Memory B cell (primary cell): ENCODE results near the gene WDTC1.
"Not testable (repeated sequence)": the region's sequence is repeated elsewhere in the genome, so short reads cannot be mapped to it uniquely, and the experiment has no call there.

ENCODE experiments used
- ATAC-seq: fragments of 150-1000 bp; cut with Tn5 transposase; 2 replicates; pipeline ENCODE4 v1.10.0; 2021; ENCODE audit warnings: low read depth, mild to moderate bottlenecking, moderate library complexity
- DNase-seq, 2 donors: peaks; one replicate each; pipeline ENCODE4 v3.0.0; 2022; ENCODE audit warnings: low spot score in 2 of 2
- H3K27ac Mint-ChIP-seq: one replicate; pipeline ENCODE4 v1.8.0; 2022; ENCODE audit warnings: mild to moderate bottlenecking, moderate library complexity, mixed read lengths
- H3K27me3 Mint-ChIP-seq: one replicate; pipeline ENCODE4 v1.8.0; 2022; ENCODE audit warnings: mixed read lengths
- H3K36me3 Mint-ChIP-seq: one replicate; pipeline ENCODE4 v1.8.0; 2022; ENCODE audit warnings: mild to moderate bottlenecking, mixed read lengths
- H3K4me1 Mint-ChIP-seq: one replicate; pipeline ENCODE4 v1.8.0; 2022; ENCODE audit warnings: mixed read lengths
- H3K4me3 Mint-ChIP-seq: one replicate; pipeline ENCODE4 v1.8.0; 2022; ENCODE audit warnings: mild to moderate bottlenecking, moderate library complexity, mixed read lengths
- H3K9me3 Mint-ChIP-seq: one replicate; pipeline ENCODE4 v1.8.0; 2022; ENCODE audit warnings: mixed read lengths

WDTC1 gene

DNA sequence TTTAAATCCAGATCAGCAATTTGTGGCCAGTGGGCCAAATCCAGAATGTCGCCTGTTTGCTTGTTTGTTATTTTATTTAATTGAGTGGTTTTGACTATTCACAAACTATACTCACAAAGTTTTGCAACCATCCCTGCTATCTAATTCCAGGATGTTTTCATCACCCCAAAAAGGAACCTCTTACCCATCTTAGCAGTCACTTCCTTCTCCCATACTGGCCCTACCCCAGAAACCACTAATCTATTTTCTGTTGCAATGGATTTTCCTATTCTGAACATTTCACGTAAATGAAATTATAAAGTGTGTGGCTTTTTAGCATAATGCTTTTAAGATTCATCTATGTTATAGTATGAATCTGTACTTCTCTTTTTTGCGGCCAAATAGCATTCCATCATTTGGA, 41.3 kb downstream of the WDTC1 start:
- no peaks in the 10 kb centered on the region for H3K27me3 Mint-ChIP-seq
- ATAC-seq (no peak), DNase-seq (no peak)
- no peak overlapping the region for H3K27ac Mint-ChIP-seq
- H3K9me3 Mint-ChIP-seq = peaks cover 3% of the 10 kb centered on the region
- H3K4me3 Mint-ChIP-seq = no peak overlapping the region
- H3K36me3 Mint-ChIP-seq = peaks cover 25% of the 10 kb centered on the region
- peaks cover 5% of the 10 kb centered on the region for H3K4me1 Mint-ChIP-seq

- peak; percentile 97 for ATAC-seq
- peak overlapping the region; percentile 5 for H3K27ac Mint-ChIP-seq
These were observed 50.2 kb downstream of the WDTC1 start for GRCh38 chr1:27284425-27285273.

DNA sequence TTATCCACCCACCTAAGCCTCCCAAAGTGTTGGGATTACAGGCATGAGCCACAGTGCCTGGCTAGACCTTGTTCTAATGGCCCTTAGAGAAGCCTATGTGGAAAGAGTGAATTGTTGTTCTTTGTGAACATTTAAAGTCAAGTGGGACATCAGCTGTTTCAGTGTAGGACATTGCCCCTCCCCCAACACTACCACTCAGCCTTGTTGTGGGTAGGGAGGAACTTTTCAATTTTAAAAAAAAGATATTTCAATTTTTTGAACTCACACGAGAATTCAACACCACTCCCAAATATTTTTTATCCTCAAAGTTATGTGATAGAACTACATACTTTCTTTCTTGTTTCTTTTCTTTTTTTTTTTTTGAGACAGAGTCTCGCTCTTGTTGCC, 50.8 kb downstream of the WDTC1 start:
- no peaks in the 10 kb centered on the region for H3K27me3 Mint-ChIP-seq
- no peak for ATAC-seq
- H3K4me1 Mint-ChIP-seq = peaks cover 9% of the 10 kb centered on the region

More at GRCh38 chr1:27284425-27285273, 50.2 kb downstream of the WDTC1 start:
- DNase-seq = peak; percentile 86 to 88
- H3K9me3 Mint-ChIP-seq = no peaks in the 10 kb centered on the region
- H3K36me3 Mint-ChIP-seq = peaks cover 13% of the 10 kb centered on the region
- H3K4me3 Mint-ChIP-seq = no peak overlapping the region
- H3K4me1 Mint-ChIP-seq = peaks cover 9% of the 10 kb centered on the region
- no peaks in the 10 kb centered on the region for H3K27me3 Mint-ChIP-seq

GRCh38 chr1:27285821-27286220, 51.4 kb downstream of the WDTC1 start:
- not testable (repeated sequence) for H3K4me3 Mint-ChIP-seq, H3K27ac Mint-ChIP-seq, H3K9me3 Mint-ChIP-seq, H3K27me3 Mint-ChIP-seq, DNase-seq, ATAC-seq
- H3K36me3 Mint-ChIP-seq = peaks cover 19% of the 10 kb centered on the region
- peaks cover 10% of the 10 kb centered on the region for H3K4me1 Mint-ChIP-seq

More for the DNA sequence above, 50.8 kb downstream of the WDTC1 start:
- Mint-ChIP-seq H3K27ac (no peak overlapping the region), H3K4me3 (no peak overlapping the region), H3K36me3 (peaks cover 13% of the 10 kb centered on the region), H3K9me3 (no peaks in the 10 kb centered on the region)
- DNase-seq = no peak

GRCh38 chr1:27289125-27289524, 54.7 kb downstream of the WDTC1 start:
- not testable (repeated sequence) for H3K9me3 Mint-ChIP-seq, H3K27me3 Mint-ChIP-seq, H3K4me3 Mint-ChIP-seq, H3K4me1 Mint-ChIP-seq, H3K27ac Mint-ChIP-seq, ATAC-seq, DNase-seq
- peaks cover 25% of the 10 kb centered on the region for H3K36me3 Mint-ChIP-seq

DNA sequence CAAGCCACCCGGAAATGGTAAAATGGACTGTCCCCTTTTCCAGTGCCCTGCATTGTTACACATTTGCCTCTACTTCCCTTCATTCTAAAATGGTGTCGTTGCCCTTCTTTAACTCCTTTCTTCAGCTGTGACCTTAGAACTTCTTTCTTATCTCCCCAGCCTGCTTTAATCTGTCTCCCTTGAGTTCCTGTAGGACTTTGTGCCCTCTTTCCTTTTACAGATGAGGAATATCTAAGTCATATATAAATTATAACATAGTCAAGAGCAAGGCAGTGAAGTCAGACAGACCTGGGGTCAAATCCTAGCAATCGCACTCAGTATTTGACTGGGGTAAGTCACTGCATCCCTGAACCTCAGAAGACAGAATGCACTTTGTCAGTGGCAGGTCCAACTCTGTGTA, 56.1 kb downstream of the WDTC1 start:
- ATAC-seq = no peak
- Mint-ChIP-seq H3K36me3 (peaks cover 29% of the 10 kb centered on the region), H3K4me3 (no peak overlapping the region), H3K27ac (peak overlapping the region; percentile 61), H3K27me3 (no peaks in the 10 kb centered on the region), H3K4me1 (peaks cover 2% of the 10 kb centered on the region), H3K9me3 (no peaks in the 10 kb centered on the region)
- DNase-seq = no peak

GRCh38 chr1:27292106-27292505, 57.7 kb downstream of the WDTC1 start:
- H3K4me1 Mint-ChIP-seq = peaks cover 2% of the 10 kb centered on the region
- ATAC-seq (no peak), DNase-seq (no peak)
- no peak overlapping the region for H3K4me3 Mint-ChIP-seq
- no peak overlapping the region for H3K27ac Mint-ChIP-seq
- H3K9me3 Mint-ChIP-seq = no peaks in the 10 kb centered on the region
- H3K36me3 Mint-ChIP-seq = peaks cover 31% of the 10 kb centered on the region
- no peaks in the 10 kb centered on the region for H3K27me3 Mint-ChIP-seq

GRCh38 chr1:27293915-27294314, 59.5 kb downstream of the WDTC1 start:
- Mint-ChIP-seq H3K9me3 (no peaks in the 10 kb centered on the region), H3K27me3 (no peaks in the 10 kb centered on the region), H3K4me1 (peaks cover 2% of the 10 kb centered on the region), H3K27ac (no peak overlapping the region), H3K4me3 (no peak overlapping the region), H3K36me3 (peaks cover 30% of the 10 kb centered on the region)
- DNase-seq (no peak), ATAC-seq (no peak)

- peak; percentile 54 to 73 for DNase-seq
- H3K27ac Mint-ChIP-seq = no peak overlapping the region
- peaks cover 3% of the 10 kb centered on the region for H3K4me1 Mint-ChIP-seq
- H3K4me3 Mint-ChIP-seq = no peak overlapping the region
- peaks cover 30% of the 10 kb centered on the region for H3K36me3 Mint-ChIP-seq
- no peaks in the 10 kb centered on the region for H3K27me3 Mint-ChIP-seq
- H3K9me3 Mint-ChIP-seq = no peaks in the 10 kb centered on the region
- peak; percentile 69 for ATAC-seq
These were observed 62.4 kb downstream of the WDTC1 start for GRCh38 chr1:27296773-27297291.

- no peaks in the 10 kb centered on the region for H3K9me3 Mint-ChIP-seq
- DNase-seq = no peak
- H3K4me1 Mint-ChIP-seq = peaks cover 3% of the 10 kb centered on the region
- H3K27me3 Mint-ChIP-seq = no peaks in the 10 kb centered on the region
- no peak for ATAC-seq
- no peak overlapping the region for H3K27ac Mint-ChIP-seq
- H3K4me3 Mint-ChIP-seq = no peak overlapping the region
- peaks cover 28% of the 10 kb centered on the region for H3K36me3 Mint-ChIP-seq
These were observed 63.5 kb downstream of the WDTC1 start for GRCh38 chr1:27297903-27298302.

DNA sequence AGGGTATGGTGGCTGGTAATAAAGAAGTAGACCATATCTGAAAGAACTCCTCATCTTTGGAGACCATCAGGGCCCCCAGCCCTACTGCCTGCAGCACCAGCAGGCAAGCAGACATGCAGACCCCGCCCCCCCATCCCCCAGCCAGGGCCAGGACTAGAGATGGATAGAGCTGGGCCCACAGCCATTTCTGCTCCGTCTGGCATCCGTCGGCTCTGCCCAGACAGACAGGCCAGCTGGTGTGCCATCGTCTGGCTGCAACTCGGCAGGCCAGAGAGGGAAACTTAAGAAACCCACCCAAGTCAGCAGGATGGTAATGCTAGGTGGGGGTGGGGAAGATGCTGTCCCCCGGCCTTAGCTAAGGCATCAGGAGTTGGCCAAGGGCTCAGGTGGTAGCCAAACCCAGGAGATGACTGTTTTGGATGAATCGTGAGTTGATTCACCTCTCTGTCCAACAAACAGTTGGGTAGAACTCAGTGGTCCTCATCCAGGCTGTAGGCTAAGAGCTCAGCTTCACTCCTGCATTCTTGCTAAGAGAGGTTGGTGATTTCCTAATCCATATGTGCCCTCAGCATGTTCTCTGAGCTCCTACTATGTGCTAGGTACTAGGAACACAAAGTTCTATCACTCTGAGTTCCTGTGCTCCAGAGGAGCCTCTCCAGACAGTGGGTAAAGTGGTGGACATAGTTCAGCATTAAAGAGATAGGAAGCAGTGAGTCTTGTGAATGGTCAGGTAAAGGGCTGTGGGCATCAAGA, 64.4 kb downstream of the WDTC1 start:
- Mint-ChIP-seq H3K27ac (no peak overlapping the region), H3K4me3 (no peak overlapping the region), H3K27me3 (no peaks in the 10 kb centered on the region), H3K9me3 (no peaks in the 10 kb centered on the region), H3K4me1 (peaks cover 3% of the 10 kb centered on the region), H3K36me3 (peaks cover 26% of the 10 kb centered on the region)
- ATAC-seq = no peak
- DNase-seq = no peak

- Mint-ChIP-seq H3K9me3 (no peaks in the 10 kb centered on the region), H3K27ac (no peak overlapping the region), H3K36me3 (peaks cover 26% of the 10 kb centered on the region), H3K4me1 (peaks cover 3% of the 10 kb centered on the region), H3K27me3 (no peaks in the 10 kb centered on the region), H3K4me3 (no peak overlapping the region)
- no peak for DNase-seq
- ATAC-seq = no peak
These were observed 65.2 kb downstream of the WDTC1 start for GRCh38 chr1:27299385-27300271.

DNA sequence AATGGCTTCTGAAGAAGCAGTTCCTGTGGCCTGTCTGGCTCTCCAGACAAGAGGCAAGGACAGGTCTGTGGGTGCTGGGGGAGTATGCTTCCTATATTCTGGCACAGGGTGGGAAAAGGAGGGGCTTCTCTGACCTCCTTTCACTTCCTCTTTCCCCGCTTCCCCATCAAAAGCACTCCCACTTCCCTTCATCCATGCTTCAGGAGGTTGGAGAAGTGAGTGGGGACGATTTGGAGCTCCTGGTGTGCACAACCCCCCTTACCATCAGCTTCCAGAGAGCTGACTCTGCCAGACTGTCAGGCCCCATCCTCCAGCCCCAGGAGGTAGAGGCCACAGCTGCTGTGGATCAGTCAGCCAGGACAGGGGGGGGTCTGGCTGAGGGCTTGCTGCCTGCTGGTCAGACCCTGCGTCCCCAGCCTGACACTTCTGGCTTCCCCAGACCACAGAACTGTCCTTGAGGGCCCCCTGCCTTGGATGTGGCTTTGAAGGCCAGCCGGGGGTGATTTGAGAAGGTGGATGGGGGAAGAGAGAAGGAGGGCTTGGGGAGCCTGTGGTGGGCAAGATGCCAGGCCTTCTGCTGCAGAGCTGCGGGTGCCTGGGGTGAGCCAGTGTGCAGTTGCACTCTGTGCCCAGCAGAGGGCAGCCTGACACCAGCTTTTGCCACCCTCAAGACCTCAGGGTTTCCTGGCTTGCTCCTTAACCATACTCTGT, 66.1 kb downstream of the WDTC1 start:
- H3K4me1 Mint-ChIP-seq = peaks cover 3% of the 10 kb centered on the region
- H3K27me3 Mint-ChIP-seq = no peaks in the 10 kb centered on the region
- no peak overlapping the region for H3K27ac Mint-ChIP-seq
- H3K4me3 Mint-ChIP-seq = no peak overlapping the region
- DNase-seq = peak; percentile 74 to 81
- H3K36me3 Mint-ChIP-seq = peaks cover 23% of the 10 kb centered on the region
- H3K9me3 Mint-ChIP-seq = no peaks in the 10 kb centered on the region
- peak; percentile 88 for ATAC-seq
